Keratinocyte (primary cell): ENCODE results near the gene DLEC1. TPM values are rescaled to one million over a fixed set of nuclear protein-coding genes. Genes with fewer than 3 reads are reported as not detected.

Experiments used
- DNase-seq: peaks from one replicate; pipeline ENCODE4 v3.0.0-alpha.2; 2011; ENCODE audit warnings: low read depth, missing footprints, low spot score
- FAIRE-seq: peaks from 2 replicates; lab custom pipeline; 2011; peaks lifted over from hg19 to GRCh38; lab: Jason Lieb, UNC
- H2AFZ ChIP-seq: 2 replicates; pipeline ENCODE4 v1.6.0; 2012; ENCODE audit warnings: low read length, control low read depth, inconsistent platforms; ENCODE audit not compliant: control insufficient read depth
- H3K27ac ChIP-seq: 2 replicates; pipeline ENCODE4 v1.5.1; 2011; ENCODE audit warnings: low read length; ENCODE audit not compliant: control insufficient read depth, insufficient read depth
- H3K27me3 ChIP-seq: 3 replicates; pipeline ENCODE4 v1.6.0; 2011; ENCODE audit warnings: low read length; ENCODE audit not compliant: control insufficient read depth, insufficient read depth; ENCODE audit errors: extremely low read depth
- H3K36me3 ChIP-seq, 2 experiments: 2 replicates in 1 of 2; 3 replicates in 1 of 2; pipeline ENCODE4 v1.5.1; 2011; ENCODE audit warnings: low read length in 2 of 2, mild to moderate bottlenecking in 1 of 2; ENCODE audit not compliant: control insufficient read depth in 2 of 2, insufficient read depth in 2 of 2; ENCODE audit errors: extremely low read depth in 1 of 2
- H3K4me1 ChIP-seq: 3 replicates; pipeline ENCODE4 v1.5.1; 2011; ENCODE audit warnings: low read length; ENCODE audit not compliant: control insufficient read depth, insufficient read depth; ENCODE audit errors: extremely low read depth
- H3K4me2 ChIP-seq: 3 replicates; pipeline ENCODE4 v1.6.0; 2011; ENCODE audit warnings: low read depth, low read length; ENCODE audit not compliant: control insufficient read depth, insufficient read depth; ENCODE audit errors: extremely low read depth
- H3K4me3 ChIP-seq, 3 experiments: fragments of 200-600 bp in 1 of 3; sonication (generic) in 1 of 3; 2 replicates in 2 of 3; 3 replicates in 1 of 3; pipeline ENCODE4 v1.5.1; 2011 to 2016; ENCODE audit warnings: low read length in 3 of 3, mild to moderate bottlenecking in 3 of 3, control low read depth in 2 of 3, inconsistent platforms in 1 of 3, low read depth in 1 of 3, mixed read lengths in 1 of 3, mixed run types in 1 of 3, moderate library complexity in 1 of 3; ENCODE audit not compliant: control insufficient read depth in 2 of 3, insufficient read depth in 2 of 3; ENCODE audit errors: extremely low read depth in 1 of 3
- H3K79me2 ChIP-seq: 2 replicates; pipeline ENCODE4 v1.6.0; 2012; ENCODE audit warnings: low read length; ENCODE audit not compliant: control insufficient read depth, insufficient read depth
- H3K9ac ChIP-seq: 3 replicates; pipeline ENCODE4 v1.6.0; 2011; ENCODE audit warnings: low read length; ENCODE audit not compliant: control insufficient read depth, insufficient read depth; ENCODE audit errors: extremely low read depth
- H3K9me1 ChIP-seq: 3 replicates; pipeline ENCODE4 v1.6.0; 2011; ENCODE audit warnings: low read length; ENCODE audit not compliant: control insufficient read depth, insufficient read depth; ENCODE audit errors: extremely low read depth
- H3K9me3 ChIP-seq: 2 replicates; pipeline ENCODE4 v1.5.1; 2012; ENCODE audit warnings: low read depth, low read length; ENCODE audit not compliant: control insufficient read depth
- H4K20me1 ChIP-seq: 3 replicates; pipeline ENCODE4 v1.6.0; 2011; ENCODE audit warnings: low read length; ENCODE audit not compliant: control insufficient read depth, insufficient read depth; ENCODE audit errors: extremely low read depth
- CTCF ChIP-seq, 3 experiments: IDR thresholded peaks in 1 of 3; conservative IDR thresholded peaks in 1 of 3; optimal IDR thresholded peaks in 1 of 3; 2 replicates in 2 of 3; 3 replicates in 1 of 3; pipeline versions ENCODE3 to v1.5.1; 2011; ENCODE audit warnings: low read length in 3 of 3, mild to moderate bottlenecking in 3 of 3, moderate library complexity in 2 of 3, control low read depth in 1 of 3, inconsistent platforms in 1 of 3; ENCODE audit not compliant: insufficient read depth in 2 of 3; ENCODE audit errors: extremely low read depth in 1 of 3
- EZH2 ChIP-seq: IDR thresholded peaks from one replicate; pipeline ENCODE4 v1.6.1; 2012; ENCODE audit warnings: inconsistent platforms, mild to moderate bottlenecking, low read length, moderate library complexity
- dilution Hi-C: fragments of 300-500 bp; cut with MboI; formaldehyde crosslinking; loops from one replicate; pipeline ENCODE4 v1.7.0; 2020; ENCODE audit warnings: low sequenced_read_pairs; ENCODE audit not compliant: extremely low pct_ligation_motif_present
- polyA plus RNA-seq, 5 experiments: library from polyadenylated mRNA; depleted of rRNA in 3 of 5; stranded (reverse) in 3 of 5; stranded (forward) in 1 of 5; unstranded in 1 of 5; fragments of >200 nt; gene quantifications; 1 replicate in 1 of 5; 2 replicates in 3 of 5; 3 replicates in 1 of 5; pipeline versions ENCODE4 v1.2.1 to v1.2.3, GENCODE V29; 2011 to 2012; ENCODE audit warnings: missing spikeins in 2 of 5, low read depth in 1 of 5, low replicate concordance in 1 of 5

The DLEC1 gene
- polyA plus RNA-seq, 1 donor (not counting 4 experiments of a cell fraction or from before 2014, with no cell fraction given), result not detected

GRCh38 chr3:38165722-38166387, 126.8 kb downstream of the DLEC1 start:
- no peaks in the 10 kb centered on the region for H3K9me3 ChIP-seq
- FAIRE-seq (no peak), DNase-seq (no peak)
- no peaks in the 10 kb centered on the region for H4K20me1 ChIP-seq
- dilution Hi-C loops, result no loop called here
- H3K9me1 ChIP-seq, result no peaks in the 10 kb centered on the region
- H3K36me3 ChIP-seq, result no peaks in the 10 kb centered on the region
- H3K27me3 ChIP-seq, result no peaks in the 10 kb centered on the region
- peaks cover 48% of the 10 kb centered on the region for H3K79me2 ChIP-seq
- peaks cover 29% of the 10 kb centered on the region for H3K4me1 ChIP-seq
- peak overlapping the region; percentile 95 for H3K4me2 ChIP-seq
- no peak overlapping the region for H2AFZ ChIP-seq
- H3K4me3 ChIP-seq, result peak overlapping the region; percentile 86 to 89 (median 89)
- H3K27ac ChIP-seq, result peak overlapping the region; percentile 99
- peak overlapping the region; percentile 88 for H3K9ac ChIP-seq
- no peak for TF ChIP-seq CTCF (optimal IDR thresholded peaks at IDR 0.05 in 1 of 3, IDR thresholded peaks at IDR 0.05 in 1 of 3, conservative IDR thresholded peaks at IDR 0.05 in 1 of 3; ENCODE audit: extremely low read depth in 1 of 3, insufficient read depth in 2 of 3, low read length in 3 of 3)
- TF ChIP-seq EZH2, result no peak

- Histone ChIP-seq H3K9me1 (no peaks in the 10 kb centered on the region), H3K4me1 (peaks cover 39% of the 10 kb centered on the region), H3K79me2 (peaks cover 65% of the 10 kb centered on the region), H3K9ac (peak overlapping the region; percentile 88), H3K9me3 (no peaks in the 10 kb centered on the region), H3K27me3 (no peaks in the 10 kb centered on the region), H3K4me3 (peak overlapping the region; percentile 86 to 89 (median 89)), H4K20me1 (no peaks in the 10 kb centered on the region), H2AFZ (no peak overlapping the region), H3K27ac (peak overlapping the region; percentile 99), H3K36me3 (no peaks in the 10 kb centered on the region), H3K4me2 (peak overlapping the region; percentile 95)
- FAIRE-seq (no peak), DNase-seq (no peak)
- dilution Hi-C loops, result no loop called here
- TF ChIP-seq CTCF (optimal IDR thresholded peaks at IDR 0.05 in 1 of 3, IDR thresholded peaks at IDR 0.05 in 1 of 3, conservative IDR thresholded peaks at IDR 0.05 in 1 of 3; ENCODE audit: extremely low read depth in 1 of 3, insufficient read depth in 2 of 3, low read length in 3 of 3) (no peak), EZH2 (no peak)
Measured at GRCh38 chr3:38167591-38167990, 128.6 kb downstream of the DLEC1 start.
